HG02885 (cell line): ENCODE results near the gene MUC12.
"Not testable (repeated sequence)": the region's sequence is repeated elsewhere in the genome, so short reads cannot be mapped to it uniquely, and the experiment has no call there.

ENCODE experiments used
- ATAC-seq: cut with Tn5 transposase; IDR thresholded peaks from one replicate; pipeline ENCODE4 v1.9.1; 2021; ENCODE audit warnings: mild to moderate bottlenecking; ENCODE audit not compliant: unreplicated experiment, poor library complexity

The MUC12 gene

DNA sequence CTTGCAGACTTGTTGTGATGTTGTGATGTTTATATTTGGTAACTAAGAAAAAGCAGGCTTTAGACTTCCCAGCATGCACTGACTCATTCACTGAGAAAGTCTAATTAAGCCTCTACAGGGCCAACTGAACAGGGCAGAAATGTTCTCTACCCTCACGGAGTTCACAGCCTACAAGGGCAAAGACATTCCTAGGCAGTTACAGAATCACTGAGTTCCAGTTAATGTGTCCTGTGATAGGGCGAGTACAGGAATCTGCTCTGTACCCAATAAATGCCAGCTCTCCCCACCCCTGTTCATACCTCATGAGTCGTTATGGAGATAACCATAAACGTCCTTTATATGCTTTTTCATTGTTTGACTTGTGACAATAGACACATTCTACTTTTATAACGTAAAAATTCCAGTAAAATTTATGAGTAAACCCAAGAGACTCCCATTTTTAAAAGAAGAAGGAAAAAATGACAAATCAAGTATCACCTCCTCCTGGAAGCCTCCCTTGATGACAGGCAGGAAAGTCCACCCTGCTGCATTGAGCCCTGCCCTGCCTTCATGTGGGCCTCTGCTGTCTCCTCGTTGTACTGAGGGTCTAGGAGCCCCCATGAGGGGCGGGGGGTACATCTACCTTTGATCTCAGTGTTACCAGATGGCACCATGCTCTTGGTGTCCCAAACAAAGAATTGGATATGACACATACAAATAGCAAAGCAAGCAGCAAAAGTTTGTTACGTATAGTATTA lies 14.3 kb downstream of the MUC12 start:
- no peak for ATAC-seq

DNA sequence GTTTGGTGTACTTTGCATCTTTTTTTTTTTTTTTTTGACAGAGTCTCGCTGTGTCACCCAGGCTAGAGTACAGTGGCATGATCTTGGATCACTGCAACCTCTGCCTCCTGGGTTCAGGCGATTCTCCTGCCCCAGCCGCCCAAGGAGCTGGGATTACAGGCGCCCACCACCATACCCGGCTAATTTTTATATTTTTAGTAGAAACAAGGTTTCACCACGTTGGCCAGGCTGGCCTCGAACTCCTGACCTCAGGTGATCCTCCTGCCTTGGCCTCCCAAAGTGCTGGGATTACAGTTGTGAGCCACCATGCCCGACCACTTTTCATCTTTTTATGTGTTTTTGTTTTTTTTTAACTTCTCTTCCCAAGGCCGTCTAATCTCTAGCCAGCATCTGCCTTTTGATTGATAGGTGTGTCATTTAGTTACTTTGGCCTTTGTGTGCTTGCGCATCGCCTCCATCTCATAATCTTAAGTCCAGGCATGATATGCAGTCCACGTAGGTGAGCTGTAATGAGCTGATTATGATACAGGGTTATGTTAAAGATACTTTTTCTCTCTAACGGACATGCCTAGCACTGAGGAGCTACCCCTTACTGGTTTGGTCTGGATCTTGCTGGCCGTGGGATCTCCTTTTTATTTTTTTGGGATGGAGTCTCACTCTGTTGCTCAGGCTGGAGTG lies 15.0 kb downstream of the MUC12 start:
- not testable (repeated sequence) for ATAC-seq

GRCh38 chr7:100985033-100985797 lies 15.8 kb downstream of the MUC12 start:
- ATAC-seq, result not testable (repeated sequence)

DNA sequence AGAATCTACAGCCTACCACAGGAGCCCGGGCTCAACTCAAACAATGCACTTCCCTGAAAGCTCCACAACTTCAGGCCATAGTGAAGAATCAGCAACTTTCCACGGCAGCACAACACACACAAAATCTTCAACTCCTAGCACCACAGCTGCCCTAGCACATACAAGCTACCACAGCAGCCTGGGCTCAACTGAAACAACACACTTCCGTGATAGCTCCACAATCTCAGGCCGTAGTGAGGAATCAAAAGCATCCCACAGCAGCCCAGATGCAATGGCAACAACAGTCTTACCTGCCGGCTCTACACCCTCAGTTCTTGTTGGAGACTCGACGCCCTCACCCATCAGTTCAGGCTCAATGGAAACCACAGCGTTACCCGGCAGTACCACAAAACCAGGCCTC lies 22.3 kb downstream of the MUC12 start:
- no peak for ATAC-seq

- not testable (repeated sequence) for ATAC-seq
These were observed 22.9 kb downstream of the MUC12 start for GRCh38 chr7:100992280-100992679.

DNA sequence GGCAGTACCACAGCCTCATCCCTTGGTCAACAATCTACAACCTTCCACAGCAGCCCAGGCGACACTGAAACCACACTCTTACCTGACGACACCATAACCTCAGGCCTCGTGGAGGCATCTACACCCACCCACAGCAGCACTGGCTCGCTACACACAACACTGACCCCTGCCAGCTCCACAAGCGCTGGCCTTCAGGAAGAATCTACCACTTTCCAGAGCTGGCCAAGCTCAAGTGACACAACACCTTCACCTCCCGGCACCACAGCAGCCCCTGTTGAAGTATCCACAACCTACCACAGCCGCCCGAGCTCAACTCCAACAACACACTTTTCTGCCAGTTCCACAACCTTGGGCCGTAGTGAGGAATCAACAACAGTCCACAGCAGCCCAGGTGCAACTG lies 25.3 kb downstream of the MUC12 start:
- not testable (repeated sequence) for ATAC-seq

GRCh38 chr7:100998530-100998929 lies 29.2 kb downstream of the MUC12 start:
- ATAC-seq, result not testable (repeated sequence)

DNA sequence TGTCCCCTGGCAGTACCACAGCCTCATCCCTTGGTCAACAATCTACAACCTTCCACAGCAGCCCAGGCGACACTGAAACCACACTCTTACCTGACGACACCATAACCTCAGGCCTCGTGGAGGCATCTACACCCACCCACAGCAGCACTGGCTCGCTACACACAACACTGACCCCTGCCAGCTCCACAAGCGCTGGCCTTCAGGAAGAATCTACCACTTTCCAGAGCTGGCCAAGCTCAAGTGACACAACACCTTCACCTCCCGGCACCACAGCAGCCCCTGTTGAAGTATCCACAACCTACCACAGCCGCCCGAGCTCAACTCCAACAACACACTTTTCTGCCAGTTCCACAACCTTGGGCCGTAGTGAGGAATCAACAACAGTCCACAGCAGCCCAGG lies 30.0 kb downstream of the MUC12 start:
- ATAC-seq, result not testable (repeated sequence)

DNA sequence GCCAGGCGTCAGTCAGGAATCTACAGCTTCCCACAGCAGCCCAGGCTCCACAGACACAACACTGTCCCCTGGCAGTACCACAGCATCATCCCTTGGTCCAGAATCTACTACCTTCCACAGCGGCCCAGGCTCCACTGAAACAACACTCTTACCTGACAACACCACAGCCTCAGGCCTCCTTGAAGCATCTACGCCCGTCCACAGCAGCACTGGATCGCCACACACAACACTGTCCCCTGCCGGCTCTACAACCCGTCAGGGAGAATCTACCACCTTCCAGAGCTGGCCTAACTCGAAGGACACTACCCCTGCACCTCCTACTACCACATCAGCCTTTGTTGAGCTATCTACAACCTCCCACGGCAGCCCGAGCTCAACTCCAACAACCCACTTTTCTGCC lies 30.7 kb downstream of the MUC12 start:
- not testable (repeated sequence) for ATAC-seq

DNA sequence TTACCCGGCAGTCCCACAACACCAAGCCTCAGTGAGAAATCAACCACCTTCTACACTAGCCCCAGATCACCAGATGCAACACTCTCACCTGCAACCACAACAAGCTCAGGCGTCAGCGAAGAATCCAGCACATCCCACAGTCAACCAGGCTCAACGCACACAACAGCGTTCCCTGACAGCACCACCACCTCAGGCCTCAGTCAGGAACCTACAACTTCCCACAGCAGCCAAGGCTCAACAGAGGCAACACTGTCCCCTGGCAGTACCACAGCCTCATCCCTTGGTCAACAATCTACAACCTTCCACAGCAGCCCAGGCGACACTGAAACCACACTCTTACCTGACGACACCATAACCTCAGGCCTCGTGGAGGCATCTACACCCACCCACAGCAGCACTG lies 33.0 kb downstream of the MUC12 start:
- ATAC-seq, result not testable (repeated sequence)

- ATAC-seq, result not testable (repeated sequence)
These were observed 38.0 kb downstream of the MUC12 start for GRCh38 chr7:101007361-101007760.

- ATAC-seq, result no peak
These were observed 40.3 kb downstream of the MUC12 start for GRCh38 chr7:101009629-101010028.

- no peak for ATAC-seq
These were observed 43.6 kb downstream of the MUC12 start for GRCh38 chr7:101012931-101013330.

GRCh38 chr7:101015626-101016025 lies 46.3 kb downstream of the MUC12 start:
- ATAC-seq, result no peak

GRCh38 chr7:101017064-101017777 lies 47.9 kb downstream of the MUC12 start:
- peak; percentile 77 for ATAC-seq

- no peak for ATAC-seq
These were observed 49.2 kb downstream of the MUC12 start for GRCh38 chr7:101018271-101019167.

GRCh38 chr7:101020444-101020843 lies 51.1 kb downstream of the MUC12 start:
- ATAC-seq, result no peak

- no peak for ATAC-seq
These were observed 52.3 kb downstream of the MUC12 start for GRCh38 chr7:101021703-101022102.

DNA sequence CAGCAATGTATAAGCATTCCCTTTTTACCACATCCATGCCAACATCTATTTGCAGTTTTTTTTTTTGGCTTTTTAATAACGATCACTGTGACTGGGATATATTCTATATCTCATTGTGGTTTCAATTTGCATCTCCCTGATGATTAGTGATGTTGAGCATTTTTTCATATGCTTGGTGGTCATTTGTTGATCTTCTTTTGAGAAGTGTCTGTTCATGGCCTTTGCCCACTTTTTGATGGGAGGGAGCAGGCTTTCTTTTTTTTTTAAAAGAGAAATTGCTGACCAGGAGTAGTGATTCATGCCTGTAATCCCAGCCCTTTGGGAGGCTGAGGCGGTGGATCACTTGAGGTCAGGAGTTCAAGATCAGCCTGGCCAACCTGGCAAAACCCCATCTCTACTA lies 54.5 kb downstream of the MUC12 start:
- no peak for ATAC-seq
